Stimulated activated CD4-positive, alpha-beta T cell treated with anti-CD3 and anti-CD28 coated beads, Interleukin-12 subunit alpha, Interleukin-12 subunit beta, amount 100 ng/mL, for 4 hours (primary cell): ENCODE measurements around the gene ISG20.

Source experiments
- DNase-seq: peaks from one replicate; pipeline ENCODE4 v3.0.0-alpha.2; 2020

Gene ISG20

DNA sequence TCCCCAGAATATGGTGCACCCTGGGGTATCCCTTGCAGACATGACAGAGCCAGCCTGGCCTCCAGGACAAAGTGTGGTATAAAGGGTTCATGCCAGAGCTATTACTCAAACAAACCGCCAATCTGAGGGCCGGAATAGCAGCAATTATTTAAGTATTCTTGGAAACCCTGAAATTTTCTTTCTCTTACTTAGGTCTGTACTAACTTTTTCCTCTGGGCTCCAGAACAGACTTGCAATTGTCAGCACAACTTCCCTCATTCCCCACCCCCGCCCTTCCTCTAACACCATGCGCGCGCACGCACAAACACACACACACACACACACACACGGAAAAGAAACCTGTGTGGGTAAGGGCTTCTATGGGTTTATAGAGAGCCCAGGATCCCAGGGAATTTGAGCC is 56.3 kb downstream of the ISG20 start:
- no peak for DNase-seq

DNA sequence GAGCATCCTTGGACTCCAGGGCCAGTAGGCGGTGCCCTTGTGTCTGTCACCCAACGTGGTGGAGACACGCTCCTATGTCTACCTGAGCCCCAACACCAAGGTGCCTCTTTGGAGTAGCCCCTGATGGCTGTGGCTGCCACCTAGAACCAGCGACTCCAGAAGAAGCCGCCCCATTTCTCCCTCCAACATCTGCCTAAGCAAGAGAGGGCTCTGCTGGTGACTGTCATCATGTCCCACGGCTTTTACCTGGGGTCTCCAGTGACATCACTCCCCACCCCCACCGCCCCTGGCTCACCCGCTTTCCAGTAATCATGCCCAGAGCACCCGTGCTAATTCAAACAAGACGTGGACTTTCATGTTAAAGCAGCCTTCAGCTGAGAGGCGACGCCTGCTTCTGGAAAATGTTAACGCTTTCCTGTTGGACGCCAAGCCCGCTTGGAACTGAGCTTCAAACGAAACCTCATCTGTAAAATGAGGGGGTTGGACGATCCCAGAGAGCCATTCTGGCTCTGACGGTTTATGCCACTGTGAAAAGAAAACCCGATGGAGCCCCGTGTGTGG is 57.0 kb downstream of the ISG20 start:
- DNase-seq = no peak

GRCh38 chr15:88696254-88696653 is 57.4 kb downstream of the ISG20 start:
- no peak for DNase-seq

GRCh38 chr15:88697276-88697675 is 58.5 kb downstream of the ISG20 start:
- DNase-seq = no peak

- DNase-seq = no peak
Measured at GRCh38 chr15:88699861-88700260, 61.0 kb downstream of the ISG20 start.

DNA sequence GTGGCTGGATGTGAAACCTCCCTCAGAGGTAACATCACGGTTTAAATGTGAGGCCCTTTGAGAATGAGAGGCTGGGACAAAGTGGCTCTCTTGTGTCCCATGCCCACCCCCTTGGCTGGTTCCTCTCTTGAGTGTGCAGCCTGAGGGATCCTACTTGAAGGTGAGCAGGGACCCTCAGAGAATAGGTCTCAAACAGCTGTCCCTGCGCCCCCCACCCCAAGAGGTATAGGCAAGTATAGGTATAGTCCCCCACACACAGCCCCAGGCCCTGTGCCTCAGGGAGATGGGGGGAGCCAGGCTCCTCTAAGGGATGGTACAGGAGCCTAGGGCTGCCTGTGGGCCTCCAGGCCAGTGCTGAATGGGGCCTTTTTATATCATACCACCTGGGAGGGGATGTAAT is 61.9 kb downstream of the ISG20 start:
- no peak for DNase-seq

- no peak for DNase-seq
Measured at GRCh38 chr15:88701561-88702095, 62.8 kb downstream of the ISG20 start.

DNA sequence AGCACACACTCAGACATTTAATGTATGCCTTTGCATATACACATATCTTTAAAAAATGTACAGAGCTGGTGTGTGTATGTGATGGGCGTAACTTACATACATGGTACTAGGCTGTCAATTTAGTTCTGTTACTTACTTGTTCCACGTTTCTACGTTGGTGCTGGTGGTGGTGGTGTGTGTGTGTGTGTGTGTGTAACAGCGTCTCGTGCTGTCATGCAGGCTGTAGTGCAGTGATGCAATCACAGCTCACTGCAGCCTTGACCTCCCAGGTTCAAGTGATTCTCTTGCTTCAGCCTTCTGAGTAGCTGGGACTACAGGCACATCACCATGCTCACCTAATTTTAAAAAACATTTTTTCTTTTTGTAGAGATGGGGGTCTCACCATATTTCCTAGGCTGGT is 64.2 kb downstream of the ISG20 start:
- no peak for DNase-seq

DNA sequence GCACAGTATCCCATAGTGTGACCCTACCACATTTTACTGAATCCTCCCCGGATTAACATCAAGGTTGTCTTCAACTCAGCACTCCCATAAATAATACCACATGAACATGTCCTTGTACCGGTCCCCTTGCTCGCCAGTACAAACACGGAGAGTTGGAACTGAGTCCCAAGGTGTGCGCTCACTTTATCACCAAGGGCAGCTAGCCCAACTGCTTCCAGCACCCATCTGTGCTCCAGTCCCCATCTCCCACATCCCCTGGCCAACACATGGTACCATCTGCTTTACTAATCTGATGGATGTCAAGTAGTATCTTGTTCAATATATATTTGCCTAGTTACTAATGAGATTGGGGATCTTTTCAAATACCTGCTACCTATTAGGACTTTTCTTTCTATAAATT is 64.7 kb downstream of the ISG20 start:
- DNase-seq = no peak

- no peak for DNase-seq
Measured at GRCh38 chr15:88704791-88705768, 66.3 kb downstream of the ISG20 start.

DNA sequence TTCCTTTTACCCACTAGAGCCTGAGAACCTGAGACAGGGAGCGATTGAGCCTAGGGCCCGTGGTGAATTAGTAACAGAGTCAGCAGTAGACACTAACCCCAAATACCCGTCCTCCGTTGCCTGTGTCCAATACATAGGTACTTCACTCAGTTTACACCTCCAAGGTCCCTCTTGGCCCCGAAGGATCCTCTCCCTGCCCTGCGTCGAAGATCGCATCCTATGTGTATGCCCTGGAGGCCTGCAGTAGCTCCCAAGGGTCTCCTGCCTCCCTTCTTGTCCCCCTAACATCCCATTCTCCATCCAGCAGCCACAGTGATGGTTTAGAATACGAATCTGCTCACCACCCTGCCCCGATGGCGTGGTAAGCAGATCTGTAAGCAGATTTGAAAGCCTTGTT is 67.0 kb downstream of the ISG20 start:
- DNase-seq = no peak
